H1 (cell line): ENCODE measurements around the gene OR2T27.

Source experiments
- RAD21 ChIP-seq, 2 experiments: IDR thresholded peaks in 1 of 2; conservative IDR thresholded peaks in 1 of 2; 2 replicates each; pipeline ENCODE4 v1.6.1; 2011; ENCODE audit warnings: low read depth in 2 of 2, low read length in 2 of 2, improper control_type of control experiment in 1 of 2, inconsistent platforms in 1 of 2, mild to moderate bottlenecking in 1 of 2, moderate library complexity in 1 of 2
- SP4 ChIP-seq: IDR thresholded peaks from 2 replicates; pipeline ENCODE4 v1.6.1; 2012; ENCODE audit warnings: low read length, inconsistent platforms

- TF ChIP-seq RAD21 (IDR thresholded peaks at IDR 0.05 in 1 of 2, conservative IDR thresholded peaks at IDR 0.05 in 1 of 2; ENCODE audit: low read depth in 2 of 2, low read length in 2 of 2) (no peak), SP4 (no peak)
Measured at GRCh38 chr1:248704606-248705005, 49.3 kb upstream of the OR2T27 start.
